Fibroblast of villous mesenchyme (primary cell): ENCODE measurements around the gene COPZ2. TPM values are rescaled to one million over a fixed set of nuclear protein-coding genes. Genes with fewer than 3 reads are reported as not detected.

ENCODE experiments used
- DNase-seq: peaks from one replicate; pipeline ENCODE4 v3.0.0-alpha.2; 2010; ENCODE audit warnings: low read depth
- H3K4me3 ChIP-seq: 2 replicates; pipeline ENCODE4 v1.5.1; 2011; ENCODE audit warnings: low read depth, mild to moderate bottlenecking, low read length
- total RNA-seq: library from RNA; depleted of rRNA; stranded (reverse); fragments of >200 nt; gene quantifications from 2 replicates; pipeline ENCODE4 v1.2.3, GENCODE V29; 2012
- TF ChIP-seq, protein P1 (sequence below): IDR thresholded peaks from 2 replicates; pipeline ENCODE4 v1.5.1; 2012; ENCODE audit warnings: low read depth, mild to moderate bottlenecking, low read length; ENCODE audit not compliant: insufficient read depth

Gene COPZ2
- total RNA-seq, 1 donor = 61.3 TPM

DNA sequence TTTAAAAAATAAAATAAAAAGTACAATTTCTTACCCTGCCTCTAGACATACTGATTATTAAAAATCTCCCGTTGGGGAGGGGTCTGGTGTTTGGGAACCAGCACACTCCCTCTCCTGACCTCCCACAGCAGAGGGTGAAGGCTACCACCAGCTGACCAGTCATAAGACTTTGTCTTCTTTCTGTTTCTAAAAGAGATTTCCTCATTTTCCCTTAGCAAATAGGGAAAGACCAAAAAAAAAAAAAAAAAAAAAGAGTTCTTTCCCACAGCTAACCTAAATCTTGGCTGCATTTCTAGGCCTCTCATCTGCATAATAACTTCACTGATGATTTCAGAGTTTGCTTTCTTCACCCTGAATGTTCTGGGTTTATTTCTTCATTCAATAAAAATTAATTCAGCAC lies 36.4 kb downstream of the COPZ2 start:
- DNase-seq = no peak
- TF ChIP-seq, protein P1, sequence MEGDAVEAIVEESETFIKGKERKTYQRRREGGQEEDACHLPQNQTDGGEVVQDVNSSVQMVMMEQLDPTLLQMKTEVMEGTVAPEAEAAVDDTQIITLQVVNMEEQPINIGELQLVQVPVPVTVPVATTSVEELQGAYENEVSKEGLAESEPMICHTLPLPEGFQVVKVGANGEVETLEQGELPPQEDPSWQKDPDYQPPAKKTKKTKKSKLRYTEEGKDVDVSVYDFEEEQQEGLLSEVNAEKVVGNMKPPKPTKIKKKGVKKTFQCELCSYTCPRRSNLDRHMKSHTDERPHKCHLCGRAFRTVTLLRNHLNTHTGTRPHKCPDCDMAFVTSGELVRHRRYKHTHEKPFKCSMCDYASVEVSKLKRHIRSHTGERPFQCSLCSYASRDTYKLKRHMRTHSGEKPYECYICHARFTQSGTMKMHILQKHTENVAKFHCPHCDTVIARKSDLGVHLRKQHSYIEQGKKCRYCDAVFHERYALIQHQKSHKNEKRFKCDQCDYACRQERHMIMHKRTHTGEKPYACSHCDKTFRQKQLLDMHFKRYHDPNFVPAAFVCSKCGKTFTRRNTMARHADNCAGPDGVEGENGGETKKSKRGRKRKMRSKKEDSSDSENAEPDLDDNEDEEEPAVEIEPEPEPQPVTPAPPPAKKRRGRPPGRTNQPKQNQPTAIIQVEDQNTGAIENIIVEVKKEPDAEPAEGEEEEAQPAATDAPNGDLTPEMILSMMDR = no peak
- H3K4me3 ChIP-seq = no peak overlapping the region

DNA sequence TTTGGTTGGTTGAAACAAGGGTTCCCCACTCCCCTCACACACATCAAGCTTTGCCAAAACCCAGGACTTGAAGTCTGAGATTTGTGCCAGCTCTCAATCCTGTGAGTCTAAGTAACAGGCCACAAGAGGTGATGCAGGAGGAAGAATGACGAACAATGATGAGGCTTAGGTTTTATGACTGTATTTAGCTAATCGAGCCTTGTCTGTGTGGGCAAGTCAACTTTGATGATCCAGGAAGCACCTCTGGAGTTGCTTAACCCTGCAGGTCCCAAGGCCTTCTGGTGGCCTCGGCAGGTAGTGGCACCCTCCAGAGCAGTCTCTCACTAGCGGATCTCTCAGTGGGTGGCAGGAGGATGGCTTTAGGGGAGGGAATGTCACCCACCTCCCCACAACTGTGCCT lies 38.0 kb downstream of the COPZ2 start:
- no peak overlapping the region for H3K4me3 ChIP-seq
- TF ChIP-seq, protein P1 = no peak
- peak; percentile 63 for DNase-seq

DNA sequence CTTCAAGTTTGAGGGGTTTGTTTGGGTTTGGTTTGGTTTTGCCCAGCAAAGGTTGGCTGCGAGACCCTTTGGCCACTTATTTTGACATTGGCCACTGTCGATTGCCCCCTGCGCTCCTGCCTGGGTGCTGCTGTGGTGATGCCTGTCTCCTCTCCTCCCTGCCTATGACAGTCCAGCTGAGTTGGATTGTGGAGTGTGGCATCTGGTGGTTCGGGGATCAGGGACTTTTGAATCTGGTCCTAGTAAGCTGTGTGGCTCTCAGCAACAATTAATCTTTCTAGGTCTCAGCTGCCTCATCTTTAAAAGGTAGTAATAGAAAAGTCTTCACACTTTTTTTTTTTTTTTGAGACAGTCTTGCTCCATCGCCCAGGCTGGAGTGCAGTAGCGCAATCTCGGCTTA lies 39.6 kb downstream of the COPZ2 start:
- no peak overlapping the region for H3K4me3 ChIP-seq
- no peak for DNase-seq
- TF ChIP-seq, protein P1 = no peak

DNA sequence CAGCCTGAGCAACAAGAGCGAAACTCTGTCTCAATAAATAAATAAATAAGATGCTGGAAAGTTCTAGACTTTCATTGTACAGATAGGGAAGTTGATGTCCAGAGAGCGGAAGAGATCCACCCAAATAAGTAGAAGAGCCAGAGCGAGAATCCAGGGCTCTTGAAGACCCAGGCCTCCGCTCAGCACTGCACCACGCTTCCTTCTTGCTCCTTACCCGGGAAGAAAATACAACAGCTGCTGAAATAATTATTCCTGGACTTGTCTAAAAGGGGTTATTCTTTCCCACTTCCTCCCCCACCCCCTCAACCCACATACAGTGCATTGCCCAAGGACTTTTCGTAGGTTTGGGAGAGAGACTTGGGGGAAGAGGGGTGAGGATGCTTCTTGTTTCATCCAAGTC lies 40.0 kb downstream of the COPZ2 start:
- H3K4me3 ChIP-seq = no peak overlapping the region
- no peak for DNase-seq
- TF ChIP-seq, protein P1 = no peak

DNA sequence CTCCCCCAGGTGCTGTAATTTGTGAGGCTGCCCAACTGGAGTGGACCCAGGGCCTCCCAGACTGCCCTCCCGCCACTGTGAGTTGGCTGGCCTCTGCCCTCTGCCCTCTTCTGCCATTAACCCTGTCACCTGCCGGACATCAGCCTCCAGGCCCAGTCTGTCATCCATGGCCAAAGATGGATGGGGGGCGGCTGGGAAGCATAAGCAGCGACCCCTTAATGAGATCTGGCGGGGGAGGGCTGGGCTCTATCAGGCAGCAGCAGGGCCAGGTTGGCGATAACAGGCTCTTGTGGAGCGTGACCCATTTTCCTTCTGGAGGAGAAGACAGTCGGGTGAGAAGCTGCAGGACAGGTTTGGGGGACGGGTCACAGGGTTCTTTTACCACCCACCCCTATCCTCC lies 41.4 kb downstream of the COPZ2 start:
- H3K4me3 ChIP-seq = no peak overlapping the region
- DNase-seq = no peak

DNA sequence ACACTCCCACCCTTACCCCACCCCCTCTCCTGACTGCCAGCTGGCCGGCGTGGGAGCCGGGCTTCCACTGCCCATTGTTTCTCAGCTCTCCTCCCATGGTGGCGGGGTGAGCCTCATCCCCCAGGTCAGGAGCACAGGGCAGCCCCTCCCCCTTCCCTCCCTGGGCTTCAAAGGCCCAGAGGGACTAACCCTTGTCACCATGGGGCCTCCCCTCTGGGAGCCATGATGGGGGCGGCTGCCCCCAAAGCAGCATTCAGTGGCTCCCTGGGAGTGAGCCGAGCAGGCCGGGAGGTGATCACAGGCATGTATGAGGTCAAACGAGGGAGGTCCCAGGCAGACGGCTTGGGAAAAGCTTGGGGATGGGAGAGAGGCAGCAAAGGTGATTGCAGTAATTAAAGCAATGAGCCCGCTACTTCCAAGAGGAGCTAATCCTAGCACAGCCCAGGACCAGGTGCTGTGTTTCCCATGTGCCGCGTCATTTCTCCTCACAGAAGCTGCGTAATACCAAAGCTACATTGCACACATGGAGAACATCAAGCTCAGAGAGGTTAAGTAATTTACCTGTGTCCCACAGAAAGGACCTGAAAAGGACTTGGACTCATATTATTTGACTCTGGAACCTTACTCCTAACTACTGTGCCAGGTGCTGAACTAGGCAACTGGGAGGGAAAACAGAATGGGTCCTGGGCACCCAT lies 42.2 kb downstream of the COPZ2 start:
- no peak for DNase-seq
- no peak overlapping the region for H3K4me3 ChIP-seq
- TF ChIP-seq, protein P1 = no peak

More for the DNA sequence above, 41.4 kb downstream of the COPZ2 start:
- TF ChIP-seq, protein P1 = no peak

DNA sequence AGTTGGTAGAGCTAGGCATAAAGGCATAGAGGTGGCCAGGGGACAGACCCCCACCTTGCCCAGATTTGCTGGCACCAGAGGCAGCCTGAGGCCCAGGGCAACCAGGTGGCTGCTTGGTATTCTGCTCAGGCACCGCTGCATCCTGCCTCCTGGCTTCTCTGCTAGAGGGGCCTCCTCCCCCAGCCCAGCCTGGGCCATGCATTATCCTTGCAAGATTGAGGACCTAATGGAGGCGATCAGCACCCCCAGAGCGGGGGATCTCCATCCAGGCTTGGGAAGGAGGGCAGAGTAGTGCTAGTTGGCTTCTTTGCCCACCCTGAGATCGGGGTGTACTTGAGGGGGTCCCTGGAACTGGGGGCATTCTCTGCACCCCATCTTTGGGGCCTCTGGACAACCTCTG lies 42.9 kb downstream of the COPZ2 start:
- TF ChIP-seq, protein P1 = no peak
- H3K4me3 ChIP-seq = no peak overlapping the region
- DNase-seq = no peak
